Mesenchymal stem cell (in vitro differentiated cells and primary cell): ENCODE results near the gene CCNJL.

Experiments used
- DNase-seq: peaks from one replicate; pipeline ENCODE4 v3.0.0-alpha.2; 2013
- H2AFZ ChIP-seq: one replicate; pipeline ENCODE4 v1.6.1; 2013; ENCODE audit warnings: low read depth, mild to moderate bottlenecking, control low read depth, inconsistent platforms, low read length, moderate library complexity
- H2AK5ac ChIP-seq: 2 replicates; pipeline ENCODE4 v1.6.1; 2013; ENCODE audit warnings: low read length, moderate library complexity, mild to moderate bottlenecking, inconsistent platforms; ENCODE audit not compliant: severe bottlenecking
- H2BK120ac ChIP-seq: one replicate; pipeline ENCODE4 v1.6.1; 2013; ENCODE audit warnings: low read depth, mild to moderate bottlenecking, inconsistent platforms, low read length, moderate library complexity
- H2BK12ac ChIP-seq, 2 experiments: one replicate each; pipeline ENCODE4 v1.6.1; 2013; ENCODE audit warnings: inconsistent platforms in 2 of 2, low read length in 2 of 2, mild to moderate bottlenecking in 2 of 2, moderate library complexity in 2 of 2, control low read depth in 1 of 2
- H2BK15ac ChIP-seq: one replicate; pipeline ENCODE4 v1.6.1; 2013; ENCODE audit warnings: mild to moderate bottlenecking, low read depth, inconsistent platforms; ENCODE audit not compliant: poor library complexity, severe bottlenecking
- H2BK5ac ChIP-seq: 2 replicates; pipeline ENCODE4 v1.6.1; 2013; ENCODE audit warnings: low read depth, mild to moderate bottlenecking, low read length, control low read depth, inconsistent platforms; ENCODE audit not compliant: poor library complexity, severe bottlenecking
- H3K14ac ChIP-seq, 2 experiments: one replicate each; pipeline ENCODE4 v1.6.1; 2013; ENCODE audit warnings: inconsistent platforms in 2 of 2, low read length in 2 of 2, control low read depth in 1 of 2, mild to moderate bottlenecking in 1 of 2, moderate library complexity in 1 of 2
- H3K18ac ChIP-seq, 2 experiments: one replicate each; pipeline ENCODE4 v1.6.1; 2013; ENCODE audit warnings: inconsistent platforms in 2 of 2, low read length in 2 of 2, control low read depth in 1 of 2, low read depth in 1 of 2, mild to moderate bottlenecking in 1 of 2
- H3K23ac ChIP-seq, 2 experiments: one replicate each; pipeline ENCODE4 v1.6.1; 2013; ENCODE audit warnings: inconsistent platforms in 2 of 2, low read length in 2 of 2, mild to moderate bottlenecking in 2 of 2, moderate library complexity in 2 of 2, control low read depth in 1 of 2
- H3K27ac ChIP-seq: 2 replicates; pipeline ENCODE4 v1.5.1; 2013; ENCODE audit warnings: mild to moderate bottlenecking, moderate library complexity, low read length, control low read depth, inconsistent platforms; ENCODE audit not compliant: poor library complexity, severe bottlenecking
- H3K27me3 ChIP-seq, 2 experiments: 2 replicates each; pipeline versions ENCODE4 v1.6.1 to v1.7.0; 2013; ENCODE audit warnings: low read length in 2 of 2, mild to moderate bottlenecking in 2 of 2, moderate library complexity in 2 of 2, control low read depth in 1 of 2, inconsistent platforms in 1 of 2; ENCODE audit not compliant: control insufficient read depth in 1 of 2, insufficient read depth in 1 of 2
- H3K36me3 ChIP-seq, 2 experiments: 2 replicates each; pipeline versions ENCODE4 v1.6.1 to v1.7.0; 2013; ENCODE audit warnings: low read length in 2 of 2, control low read depth in 1 of 2, inconsistent platforms in 1 of 2, low read depth in 1 of 2, mild to moderate bottlenecking in 1 of 2; ENCODE audit not compliant: insufficient read depth in 2 of 2, control insufficient read depth in 1 of 2
- H3K4ac ChIP-seq, 2 experiments: one replicate each; pipeline ENCODE4 v1.6.1; 2013; ENCODE audit warnings: inconsistent platforms in 2 of 2, low read length in 2 of 2, mild to moderate bottlenecking in 2 of 2, moderate library complexity in 2 of 2, control low read depth in 1 of 2, low read depth in 1 of 2
- H3K4me1 ChIP-seq: 2 replicates; pipeline ENCODE4 v1.6.1; 2013; ENCODE audit warnings: low read depth, low read length, control low read depth; ENCODE audit not compliant: control insufficient read depth, insufficient read depth
- H3K4me2 ChIP-seq: 2 replicates; pipeline ENCODE4 v1.6.1; 2013; ENCODE audit warnings: low read length, mild to moderate bottlenecking, inconsistent platforms; ENCODE audit not compliant: poor library complexity, severe bottlenecking
- H3K4me3 ChIP-seq, 2 experiments: 2 replicates each; pipeline versions ENCODE4 v1.5.1 to v1.7.0; 2013; ENCODE audit warnings: low read length in 2 of 2, mild to moderate bottlenecking in 2 of 2, control low read depth in 1 of 2, low read depth in 1 of 2; ENCODE audit not compliant: insufficient read depth in 1 of 2
- H3K79me1 ChIP-seq: replicated peaks from 2 replicates; pipeline ENCODE4 v1.6.1; 2013; ENCODE audit warnings: mild to moderate bottlenecking, control low read depth, low read length, inconsistent platforms; ENCODE audit not compliant: poor library complexity, severe bottlenecking
- H3K9ac ChIP-seq: 2 replicates; pipeline ENCODE4 v1.7.0; 2013; ENCODE audit warnings: mild to moderate bottlenecking, low read length, moderate library complexity
- H3K9me3 ChIP-seq: 2 replicates; pipeline ENCODE4 v1.7.0; 2013; ENCODE audit warnings: mild to moderate bottlenecking, low read length; ENCODE audit not compliant: control insufficient read depth
- H4K8ac ChIP-seq: one replicate; pipeline ENCODE4 v1.6.1; 2013; ENCODE audit warnings: inconsistent platforms, mild to moderate bottlenecking, low read length, moderate library complexity
- H4K91ac ChIP-seq: one replicate; pipeline ENCODE4 v1.6.1; 2013; ENCODE audit warnings: mild to moderate bottlenecking, low read length, inconsistent platforms
- WGBS: methylation state at CpG from one replicate; pipeline ENCODE4 v1.1.7; 2013; ENCODE audit warnings: mixed read lengths; 5-methylcytosine and 5-hydroxymethylcytosine counted together

The CCNJL gene

GRCh38 chr5:160315968-160316367 is 3.6 kb upstream of the CCNJL start:
- WGBS: 0% methylated on average over 1 of the region's 1 CpG

DNA sequence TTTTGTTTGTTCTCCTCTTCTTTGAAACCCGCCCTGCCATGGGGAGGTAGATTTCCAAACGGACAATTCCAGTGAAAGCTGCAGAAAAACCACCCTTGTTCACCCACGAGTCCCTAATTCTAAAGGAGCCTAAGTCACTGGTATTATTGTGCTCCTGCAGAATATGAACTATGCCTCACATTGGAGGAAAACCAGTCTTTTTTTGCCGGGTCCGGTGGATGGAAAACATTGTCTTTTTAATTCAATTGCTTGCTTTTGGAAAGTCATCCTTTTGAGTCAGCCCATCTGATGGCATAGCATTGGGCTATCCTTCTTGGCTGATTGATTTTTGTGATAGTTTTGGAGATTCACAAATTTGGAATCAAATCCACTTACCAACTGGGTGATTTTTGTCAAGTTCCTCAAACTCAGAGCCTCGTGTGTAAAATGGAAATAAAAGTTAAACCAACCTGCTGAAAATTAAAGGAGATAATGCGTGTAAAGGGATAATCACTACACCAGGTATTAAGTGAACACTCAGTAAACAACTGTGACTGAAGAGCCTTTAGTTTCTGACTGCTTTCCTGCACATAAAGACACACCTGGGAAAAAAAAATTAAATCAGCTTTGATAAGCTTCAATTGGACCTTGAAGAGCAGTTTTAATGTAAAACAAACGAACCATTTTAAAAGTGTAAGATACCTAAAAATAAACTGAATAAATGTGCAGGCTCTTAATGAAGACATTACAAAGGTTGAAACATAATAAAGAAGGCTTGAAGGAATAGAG is 780 bp upstream of the CCNJL start:
- no peak overlapping the region for H3K9ac ChIP-seq
- H3K36me3 ChIP-seq: peaks cover 0 to 1% of the 10 kb centered on the region in 2 experiments
- no peak overlapping the region for H2BK5ac ChIP-seq
- H3K18ac ChIP-seq: no peak overlapping the region
- H3K4me2 ChIP-seq: peak overlapping the region; percentile 90
- no peak overlapping the region for H2BK120ac ChIP-seq
- no peak overlapping the region for H3K23ac ChIP-seq
- H3K27ac ChIP-seq: no peak overlapping the region
- H3K4ac ChIP-seq: no peak overlapping the region
- H3K4me1 ChIP-seq: peaks cover 7% of the 10 kb centered on the region
- peaks cover 16% of the 10 kb centered on the region for H3K79me1 ChIP-seq
- DNase-seq: no peak
- no peak overlapping the region for H2AFZ ChIP-seq
- H2BK12ac ChIP-seq: no peak overlapping the region
- peaks cover 0 to 69% of the 10 kb centered on the region in 2 experiments for H3K27me3 ChIP-seq
- H2BK15ac ChIP-seq: no peak overlapping the region
- H4K91ac ChIP-seq: no peak overlapping the region
- no peak overlapping the region for H4K8ac ChIP-seq
- H3K4me3 ChIP-seq: no peak overlapping the region
- no peak overlapping the region for H3K14ac ChIP-seq
- H3K9me3 ChIP-seq: no peaks in the 10 kb centered on the region
- WGBS: 24% methylated on average over 6 of the region's 8 CpGs
- H2AK5ac ChIP-seq: no peak overlapping the region

More at GRCh38 chr5:160315968-160316367, 3.6 kb upstream of the CCNJL start:
- Histone ChIP-seq H3K23ac (no peak overlapping the region), H2BK5ac (no peak overlapping the region), H3K14ac (no peak overlapping the region), H3K4me1 (peaks cover 5% of the 10 kb centered on the region), H4K8ac (no peak overlapping the region), H3K18ac (no peak overlapping the region), H3K36me3 (no peaks in the 10 kb centered on the region), H3K27ac (no peak overlapping the region), H3K4ac (no peak overlapping the region), H2BK120ac (no peak overlapping the region), H2AK5ac (no peak overlapping the region), H3K27me3 (peaks cover 0 to 50% of the 10 kb centered on the region in 2 experiments), H3K79me1 (peaks cover 3% of the 10 kb centered on the region), H2BK12ac (no peak overlapping the region), H2BK15ac (no peak overlapping the region), H3K4me2 (no peak overlapping the region), H3K9ac (no peak overlapping the region), H3K4me3 (no peak overlapping the region), H2AFZ (no peak overlapping the region), H4K91ac (no peak overlapping the region), H3K9me3 (no peaks in the 10 kb centered on the region)
- DNase-seq: peak; percentile 47

DNA sequence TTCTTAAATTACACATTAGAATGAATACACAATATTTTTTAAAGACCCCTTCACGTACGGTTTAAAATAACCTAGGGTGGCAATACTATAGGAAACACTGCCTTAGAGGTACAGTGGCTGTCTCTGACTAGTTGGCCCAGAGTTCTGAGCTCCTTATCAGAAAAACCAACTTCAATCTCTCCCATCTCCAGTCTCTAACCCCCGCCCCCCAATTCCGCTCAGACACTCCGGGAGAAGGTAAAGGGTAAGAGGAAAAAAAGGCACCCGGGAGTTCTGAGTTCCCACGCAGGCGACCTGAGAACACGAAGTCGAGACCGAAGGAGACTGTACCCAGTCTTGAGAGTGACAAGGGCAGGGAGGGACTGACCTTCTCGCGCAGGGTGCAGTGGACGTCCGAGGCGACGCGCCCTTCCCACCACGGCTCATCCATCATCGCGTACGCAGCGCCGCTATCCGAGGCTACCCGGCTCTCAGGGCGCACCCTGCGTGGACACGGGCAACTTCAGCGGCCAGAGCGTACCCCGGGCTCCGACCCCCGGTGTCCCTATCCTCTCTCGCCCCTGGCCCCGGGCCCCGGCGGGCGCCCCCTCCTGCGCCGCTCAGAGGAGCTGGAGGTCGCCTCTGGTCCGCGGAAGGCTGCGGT is 752 bp downstream of the CCNJL start:
- no peak overlapping the region for H3K27ac ChIP-seq
- peak overlapping the region in 1 of 2 experiments; percentile 31 for H2BK12ac ChIP-seq
- peaks cover 24% of the 10 kb centered on the region for H3K79me1 ChIP-seq
- H2BK5ac ChIP-seq: no peak overlapping the region
- H3K4me1 ChIP-seq: peaks cover 7% of the 10 kb centered on the region
- peak overlapping the region; percentile 19 for H4K8ac ChIP-seq
- peak overlapping the region; percentile 32 for H2BK15ac ChIP-seq
- H3K14ac ChIP-seq: peak overlapping the region in 1 of 2 experiments; percentile 89
- no peak overlapping the region for H3K9ac ChIP-seq
- peak overlapping the region; percentile 90 for H3K4me2 ChIP-seq
- peak overlapping the region; percentile 87 for H2AFZ ChIP-seq
- 2% methylated on average over 43 of the region's 45 CpGs for WGBS
- peak; percentile 46 for DNase-seq
- peaks cover 0 to 13% of the 10 kb centered on the region in 2 experiments for H3K36me3 ChIP-seq
- H3K23ac ChIP-seq: peak overlapping the region in 1 of 2 experiments; percentile 46
- peak overlapping the region; percentile 18 for H4K91ac ChIP-seq
- peak overlapping the region; percentile 76 to 89 for H3K18ac ChIP-seq
- H3K4me3 ChIP-seq: peak overlapping the region; percentile 62 to 78
- peak overlapping the region; percentile 77 for H2BK120ac ChIP-seq
- H2AK5ac ChIP-seq: no peak overlapping the region
- H3K4ac ChIP-seq: peak overlapping the region in 1 of 2 experiments; percentile 62
- H3K27me3 ChIP-seq: peaks cover 0 to 73% of the 10 kb centered on the region in 2 experiments
- no peaks in the 10 kb centered on the region for H3K9me3 ChIP-seq
